HCT116 (cell line): Measurements from ENCODE around the gene COL7A1. TPM values are rescaled to one million over a fixed set of nuclear protein-coding genes. Genes with fewer than 3 reads are reported as not detected.

Experiments used
- ATAC-seq: fragments of 200-7000 bp; cut with Tn5 transposase; 2 replicates; pipeline ENCODE4 v1.9.1; 2020; ENCODE audit warnings: mild to moderate bottlenecking, moderate library complexity
- BruUV-seq: library from RNA; stranded (reverse); fragments of 400-500 nt; replicated peaks from 2 replicates; lab custom pipeline; 2021; lab: Mats Ljungman, UMichigan
- CTCF ChIA-PET: fragments of 300-600 bp; sonication (Branson Sonifier 250); formaldehyde crosslinking; loops from one replicate; lab custom pipeline; 2021; ENCODE audit warnings: antibody characterized with exemption; lab: Charles Lee
- POLR2A ChIA-PET: fragments of 300-600, 350-600 bp; sonication (Branson Sonifier 250); formaldehyde crosslinking; loops from one replicate; lab custom pipeline; 2021; ENCODE audit warnings: antibody characterized with exemption; lab: Charles Lee
- RAD21 ChIA-PET, 2 experiments: fragments of 300-600 bp; sonication (Branson Sonifier 250); formaldehyde crosslinking; loops; one replicate each; lab custom pipeline; 2023; ENCODE audit warnings: low total read pairs in 2 of 2; ENCODE audit not compliant: uncharacterized antibody in 2 of 2, unreplicated experiment in 2 of 2, low non-redundant PET in 1 of 2; lab: Charles Lee
- DNase-seq: peaks from one replicate; pipeline ENCODE4 v3.0.0-alpha.2; 2010; ENCODE audit warnings: low read depth, low spot score
- H2AFZ ChIP-seq: fragments of 200-600 bp; shearing (Covaris generic), sonication (generic); 2 replicates; pipeline ENCODE4 v1.6.1; 2017; ENCODE audit warnings: low read depth, mixed run types, mixed read lengths, antibody characterized with exemption, low read length; ENCODE audit not compliant: poor library complexity, severe bottlenecking
- H3K27ac ChIP-seq: 2 replicates; pipeline ENCODE4 v1.5.1; 2012; ENCODE audit warnings: low read depth, low read length
- H3K27me3 ChIP-seq: fragments of 200-600 bp; sonication (generic); 2 replicates; pipeline ENCODE4 v1.6.1; 2016; ENCODE audit warnings: mixed run types, low read length, mixed read lengths; ENCODE audit not compliant: insufficient read depth
- H3K36me3 ChIP-seq, 2 experiments: fragments of 200-500 bp in 1 of 2; fragments of 200-600 bp in 1 of 2; sonication (Bioruptor generic) in 1 of 2; sonication (generic) in 1 of 2; 2 replicates each; pipeline versions ENCODE4 v1.5.1 to v1.6.1; 2014 to 2016; ENCODE audit warnings: low read length in 2 of 2, inconsistent platforms in 1 of 2, mixed read lengths in 1 of 2, mixed run types in 1 of 2; ENCODE audit not compliant: insufficient read depth in 2 of 2, control insufficient read depth in 1 of 2
- H3K4me1 ChIP-seq, 2 experiments: fragments of 200-600 bp in 1 of 2; sonication (generic) in 1 of 2; 2 replicates each; pipeline versions ENCODE4 v1.5.1 to v1.6.1; 2012 to 2017; ENCODE audit warnings: low read length in 2 of 2, inconsistent platforms in 1 of 2, mild to moderate bottlenecking in 1 of 2, mixed read lengths in 1 of 2, mixed run types in 1 of 2, moderate library complexity in 1 of 2; ENCODE audit not compliant: insufficient read depth in 2 of 2, control insufficient read depth in 1 of 2
- H3K4me2 ChIP-seq: fragments of 200-600 bp; sonication (generic); 2 replicates; pipeline ENCODE4 v1.6.1; 2017; ENCODE audit warnings: mixed run types, low read length, mixed read lengths
- H3K4me3 ChIP-seq, 2 experiments: fragments of 200-600 bp in 1 of 2; sonication (generic) in 1 of 2; replicated peaks in 1 of 2; 2 replicates each; pipeline ENCODE4 v1.5.1; 2011 to 2016; ENCODE audit warnings: low read length in 2 of 2, control low read depth in 1 of 2, low read depth in 1 of 2, mild to moderate bottlenecking in 1 of 2, mixed read lengths in 1 of 2, mixed run types in 1 of 2
- H3K79me2 ChIP-seq: fragments of 200-600 bp; sonication (generic); 2 replicates; pipeline ENCODE4 v1.6.1; 2017; ENCODE audit warnings: mild to moderate bottlenecking, mixed run types, low read length, moderate library complexity, mixed read lengths; ENCODE audit not compliant: insufficient read depth
- H3K9ac ChIP-seq: fragments of 200-600 bp; sonication (generic); 2 replicates; pipeline ENCODE4 v1.6.1; 2016; ENCODE audit warnings: low read length, mixed read lengths
- H3K9me2 ChIP-seq: fragments of 200-600 bp; sonication (generic), shearing (Covaris generic); 2 replicates; pipeline ENCODE4 v1.6.1; 2017; ENCODE audit warnings: mixed run types, mild to moderate bottlenecking, moderate library complexity; ENCODE audit not compliant: insufficient read depth
- H3K9me3 ChIP-seq, 2 experiments: fragments of 200-500 bp in 1 of 2; fragments of 200-600 bp in 1 of 2; sonication (Bioruptor generic) in 1 of 2; sonication (generic) in 1 of 2; 2 replicates each; pipeline ENCODE4 v1.6.1; 2014 to 2017; ENCODE audit warnings: low read length in 2 of 2, mixed read lengths in 2 of 2, inconsistent platforms in 1 of 2, low read depth in 1 of 2, mild to moderate bottlenecking in 1 of 2, mixed run types in 1 of 2, moderate library complexity in 1 of 2; ENCODE audit not compliant: control insufficient read depth in 1 of 2, insufficient read depth in 1 of 2
- H4K20me1 ChIP-seq: fragments of 200-600 bp; sonication (generic), shearing (Covaris generic); 2 replicates; pipeline ENCODE4 v1.6.1; 2017; ENCODE audit warnings: mixed run types, mild to moderate bottlenecking, moderate library complexity; ENCODE audit not compliant: insufficient read depth
- CBX3 ChIP-seq: IDR thresholded peaks from 2 replicates; pipeline ENCODE4 v1.6.1; 2012; ENCODE audit warnings: low read depth
- CTCF ChIP-seq, 3 experiments: fragments of 200-600 bp in 1 of 3; sonication (generic) in 1 of 3; IDR thresholded peaks in 2 of 3; conservative IDR thresholded peaks in 1 of 3; 2 replicates each; pipeline ENCODE4 v1.5.1; 2012 to 2017; ENCODE audit warnings: low read depth in 2 of 3, low read length in 2 of 3, antibody characterized with exemption in 1 of 3, borderline replicate concordance in 1 of 3, control low read depth in 1 of 3, mild to moderate bottlenecking in 1 of 3, mixed read lengths in 1 of 3, mixed run types in 1 of 3, moderate library complexity in 1 of 3; ENCODE audit not compliant: insufficient read depth in 1 of 3
- ELF1 ChIP-seq: IDR thresholded peaks from 2 replicates; pipeline ENCODE4 v1.6.1; 2012; ENCODE audit warnings: low read depth, borderline replicate concordance
- EZH2phosphoT487 ChIP-seq: fragments of 200-600 bp; IDR thresholded peaks from 2 replicates; pipeline ENCODE4 v1.6.1; 2018; ENCODE audit warnings: antibody characterized with exemption, borderline replicate concordance
- FOSL1 ChIP-seq: IDR thresholded peaks from 2 replicates; pipeline ENCODE4 v1.6.1; 2012; ENCODE audit warnings: low read depth
- JUND ChIP-seq: IDR thresholded peaks from 2 replicates; pipeline ENCODE4 v1.6.1; 2012
- POLR2A ChIP-seq: IDR thresholded peaks from 2 replicates; pipeline ENCODE4 v1.7.0; 2011; ENCODE audit warnings: borderline replicate concordance; ENCODE audit not compliant: insufficient read depth, insufficient read length; ENCODE audit errors: extremely low read depth
- POLR2AphosphoS5 ChIP-seq: IDR thresholded peaks from 2 replicates; pipeline ENCODE4 v1.6.1; 2011; ENCODE audit warnings: mild to moderate bottlenecking, low read depth, low read length, moderate library complexity
- RAD21 ChIP-seq: IDR thresholded peaks from 2 replicates; pipeline ENCODE4 v1.6.1; 2012; ENCODE audit warnings: low read depth, mild to moderate bottlenecking
- SIN3A ChIP-seq: IDR thresholded peaks from 2 replicates; pipeline ENCODE4 v1.6.1; 2012; ENCODE audit warnings: low read depth
- SP1 ChIP-seq: IDR thresholded peaks from 2 replicates; pipeline ENCODE4 v1.6.1; 2012; ENCODE audit warnings: low read depth
- TCF7L2 ChIP-seq: IDR thresholded peaks from 2 replicates; pipeline ENCODE4 v1.7.0; 2011; ENCODE audit warnings: borderline replicate concordance, inconsistent platforms; ENCODE audit not compliant: insufficient read depth, insufficient read length; ENCODE audit errors: extremely low read depth
- ZNF274 ChIP-seq: fragments of 200-500 bp; sonication (Bioruptor generic); IDR thresholded peaks from 2 replicates; pipeline ENCODE4 v1.6.1; 2014; ENCODE audit warnings: mild to moderate bottlenecking, low read depth, low read length, inconsistent platforms
- intact Hi-C: fragments of 100-400 bp; cut with micrococcal nuclease; formaldehyde crosslinking; loops from 2 replicates; pipeline ENCODE4 v1.10.0; 2022
- total RNA-seq: library from RNA; stranded (reverse); gene quantifications from one replicate; pipeline ENCODE4 v1.2.1, GENCODE V29; 2021; ENCODE audit not compliant: unreplicated experiment
- TF ChIP-seq, protein P1 (sequence below): IDR thresholded peaks from 2 replicates; pipeline ENCODE4 v1.6.1; 2011; ENCODE audit warnings: mild to moderate bottlenecking, low read length, moderate library complexity; ENCODE audit not compliant: insufficient replicate concordance; ENCODE audit errors: extremely low read depth

The COL7A1 gene
- total RNA-seq, 1 experiment from 2014 or later, result 11.4 TPM

DNA sequence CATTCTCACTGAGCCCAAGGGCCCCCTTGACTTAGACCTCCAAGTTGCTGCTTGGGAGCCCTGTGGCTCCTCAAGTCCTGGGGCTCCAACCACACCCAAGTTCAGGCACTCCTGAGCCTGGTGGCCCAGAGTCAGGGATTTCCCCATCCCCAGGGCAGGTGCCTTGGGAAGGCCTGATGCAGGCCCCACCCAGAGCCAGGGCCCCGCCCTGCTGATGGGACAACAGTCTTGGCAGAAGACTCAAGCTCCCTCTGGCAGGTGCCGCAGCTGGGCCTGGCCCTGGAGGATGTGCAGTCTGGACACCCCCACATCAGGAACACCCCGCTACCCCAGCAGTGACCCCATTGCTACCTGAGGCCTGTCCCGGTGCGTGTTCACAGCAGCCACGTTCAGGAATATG is 73.5 kb downstream of the COL7A1 start:
- Histone ChIP-seq H3K79me2 (no peaks in the 10 kb centered on the region), H3K36me3 (peaks cover 0 to 9% of the 10 kb centered on the region in 2 experiments; a peak in 1 of 4 replicates), H3K27ac (no peak overlapping the region), H3K27me3 (no peaks in the 10 kb centered on the region), H4K20me1 (no peaks in the 10 kb centered on the region), H3K4me3 (no peak overlapping the region), H2AFZ (no peak overlapping the region), H3K4me2 (no peak overlapping the region), H3K9me3 (no peaks in the 10 kb centered on the region), H3K9me2 (no peaks in the 10 kb centered on the region), H3K4me1 (no peaks in the 10 kb centered on the region), H3K9ac (no peak overlapping the region)
- ATAC-seq (no peak), DNase-seq (no peak)
- TF ChIP-seq EZH2phosphoT487 (no peak), POLR2A (no peak), ELF1 (no peak), ZNF274 (no peak), RAD21 (no peak), SIN3A (no peak), POLR2AphosphoS5 (no peak), TCF7L2 (no peak), JUND (no peak), SP1 (no peak), CBX3 (no peak), FOSL1 (no peak), CTCF (IDR thresholded peaks at IDR 0.05 in 2 of 3, conservative IDR thresholded peaks at IDR 0.05 in 1 of 3; ENCODE audit: borderline replicate concordance in 1 of 3, insufficient read depth in 1 of 3, low read depth in 2 of 3, low read length in 2 of 3) (no peak)
- TF ChIP-seq, protein P1, sequence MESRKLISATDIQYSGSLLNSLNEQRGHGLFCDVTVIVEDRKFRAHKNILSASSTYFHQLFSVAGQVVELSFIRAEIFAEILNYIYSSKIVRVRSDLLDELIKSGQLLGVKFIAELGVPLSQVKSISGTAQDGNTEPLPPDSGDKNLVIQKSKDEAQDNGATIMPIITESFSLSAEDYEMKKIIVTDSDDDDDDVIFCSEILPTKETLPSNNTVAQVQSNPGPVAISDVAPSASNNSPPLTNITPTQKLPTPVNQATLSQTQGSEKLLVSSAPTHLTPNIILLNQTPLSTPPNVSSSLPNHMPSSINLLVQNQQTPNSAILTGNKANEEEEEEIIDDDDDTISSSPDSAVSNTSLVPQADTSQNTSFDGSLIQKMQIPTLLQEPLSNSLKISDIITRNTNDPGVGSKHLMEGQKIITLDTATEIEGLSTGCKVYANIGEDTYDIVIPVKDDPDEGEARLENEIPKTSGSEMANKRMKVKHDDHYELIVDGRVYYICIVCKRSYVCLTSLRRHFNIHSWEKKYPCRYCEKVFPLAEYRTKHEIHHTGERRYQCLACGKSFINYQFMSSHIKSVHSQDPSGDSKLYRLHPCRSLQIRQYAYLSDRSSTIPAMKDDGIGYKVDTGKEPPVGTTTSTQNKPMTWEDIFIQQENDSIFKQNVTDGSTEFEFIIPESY, result no peak
- ChIA-PET CTCF (no interaction called here), RAD21 (no interaction called here), POLR2A (no interaction called here)
- intact Hi-C loops, result no loop called here
- BruUV-seq, result no TSS peak
